ENCODE measurements around the gene RHEB. TPM values are rescaled to one million over a fixed set of nuclear protein-coding genes. Genes with fewer than 3 reads are reported as not detected.
"Not testable (repeated sequence)": the region's sequence is repeated elsewhere in the genome, so short reads cannot be mapped to it uniquely, and the experiment has no call there.

Gene RHEB
- total RNA-seq, 1 donor from 2014 or later = 157 TPM

DNA sequence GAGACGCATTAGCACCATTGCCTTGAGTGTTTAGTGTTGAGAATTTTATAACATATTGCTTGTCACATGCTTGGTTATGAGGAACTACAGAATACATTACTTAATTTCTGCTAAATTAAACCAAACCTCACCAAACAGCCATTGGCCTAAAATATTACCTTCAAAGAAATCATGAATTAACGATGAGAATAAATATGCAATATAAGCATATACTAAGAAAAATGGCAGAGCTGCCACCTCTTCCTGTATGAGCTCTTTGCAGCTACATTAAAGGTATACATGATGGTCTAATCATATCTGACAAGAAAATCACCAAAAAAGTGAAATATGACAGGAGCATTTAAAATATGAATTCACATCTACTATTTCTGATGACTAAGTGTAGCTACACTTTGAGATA lies 5.2 kb upstream of the RHEB start:
- DNase-seq (ENCODE audit: low read depth) = no peak
- TF ChIP-seq, protein P1, sequence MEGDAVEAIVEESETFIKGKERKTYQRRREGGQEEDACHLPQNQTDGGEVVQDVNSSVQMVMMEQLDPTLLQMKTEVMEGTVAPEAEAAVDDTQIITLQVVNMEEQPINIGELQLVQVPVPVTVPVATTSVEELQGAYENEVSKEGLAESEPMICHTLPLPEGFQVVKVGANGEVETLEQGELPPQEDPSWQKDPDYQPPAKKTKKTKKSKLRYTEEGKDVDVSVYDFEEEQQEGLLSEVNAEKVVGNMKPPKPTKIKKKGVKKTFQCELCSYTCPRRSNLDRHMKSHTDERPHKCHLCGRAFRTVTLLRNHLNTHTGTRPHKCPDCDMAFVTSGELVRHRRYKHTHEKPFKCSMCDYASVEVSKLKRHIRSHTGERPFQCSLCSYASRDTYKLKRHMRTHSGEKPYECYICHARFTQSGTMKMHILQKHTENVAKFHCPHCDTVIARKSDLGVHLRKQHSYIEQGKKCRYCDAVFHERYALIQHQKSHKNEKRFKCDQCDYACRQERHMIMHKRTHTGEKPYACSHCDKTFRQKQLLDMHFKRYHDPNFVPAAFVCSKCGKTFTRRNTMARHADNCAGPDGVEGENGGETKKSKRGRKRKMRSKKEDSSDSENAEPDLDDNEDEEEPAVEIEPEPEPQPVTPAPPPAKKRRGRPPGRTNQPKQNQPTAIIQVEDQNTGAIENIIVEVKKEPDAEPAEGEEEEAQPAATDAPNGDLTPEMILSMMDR (conservative IDR thresholded peaks at IDR 0.05; ENCODE audit: low read depth, low read length) = no peak
- no peak overlapping the region for H3K4me3 ChIP-seq (ENCODE audit: low read depth, low read length)

DNA sequence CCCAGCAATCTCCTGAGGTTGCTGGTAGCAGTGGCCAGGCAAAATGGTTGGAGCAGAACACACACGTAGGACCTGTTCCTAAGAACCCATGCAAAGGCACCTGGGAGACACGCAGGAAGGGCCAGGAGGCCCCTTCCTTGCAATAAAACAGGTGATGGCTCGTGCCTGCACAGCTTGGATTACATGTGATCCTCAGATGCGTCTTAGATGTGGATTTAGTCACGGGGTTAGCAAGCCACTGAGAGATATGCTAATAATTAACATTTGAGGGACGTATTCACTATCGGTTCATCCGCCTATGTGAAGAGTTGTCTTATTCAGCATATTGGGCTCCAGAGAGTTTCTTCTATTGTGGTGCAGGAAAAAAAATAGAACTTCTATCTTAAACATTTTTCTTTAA lies 4.6 kb upstream of the RHEB start:
- DNase-seq (ENCODE audit: low read depth) = no peak
- TF ChIP-seq, protein P1 (conservative IDR thresholded peaks at IDR 0.05; ENCODE audit: low read depth, low read length) = no peak

DNA sequence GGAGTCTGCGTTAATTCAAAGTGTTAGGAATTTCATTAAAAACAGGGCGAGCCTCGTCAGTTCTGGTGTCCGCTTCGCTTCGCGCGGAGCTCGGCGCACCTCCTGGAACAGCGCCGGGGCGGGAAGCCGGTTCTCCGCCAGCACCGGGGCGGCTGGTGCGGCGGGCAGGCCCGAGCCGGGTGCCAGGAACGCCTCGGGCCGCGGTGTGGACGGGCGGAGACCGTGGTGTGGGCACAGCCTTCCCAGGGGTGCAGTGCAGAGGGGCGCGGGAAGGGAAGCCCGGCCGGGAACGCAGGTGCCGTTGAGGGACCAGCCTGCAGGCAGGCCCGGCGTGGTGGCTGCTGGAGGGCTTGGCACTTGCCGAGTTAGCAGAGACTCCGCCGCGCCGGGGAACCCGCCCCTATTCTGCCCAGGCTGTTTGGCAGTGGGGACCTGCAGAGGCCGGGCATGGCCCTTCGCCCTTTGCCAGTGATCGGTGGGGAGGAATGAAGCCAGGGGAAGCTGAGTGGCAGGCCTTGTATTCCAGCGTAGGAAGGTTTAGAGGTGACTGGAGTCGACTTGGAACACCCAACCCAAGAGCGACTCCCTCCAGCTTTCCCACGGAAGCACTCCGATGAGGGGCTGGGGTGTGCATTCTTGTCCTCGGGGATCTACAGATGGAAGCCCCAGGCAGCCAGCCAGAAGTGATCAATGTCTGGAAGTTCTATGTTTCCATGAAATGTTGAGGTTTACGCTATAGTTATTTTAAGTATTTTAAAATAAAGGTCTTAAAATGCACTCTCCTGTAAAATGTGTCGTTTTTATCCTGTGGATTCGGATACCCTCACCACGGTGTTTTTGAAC lies 945 bp upstream of the RHEB start:
- DNase-seq (ENCODE audit: low read depth) = no peak
- peak overlapping the region; percentile 68 for H3K4me3 ChIP-seq (ENCODE audit: low read depth, low read length)
- TF ChIP-seq, protein P1 (conservative IDR thresholded peaks at IDR 0.05; ENCODE audit: low read depth, low read length) = no peak

More for the DNA sequence above, 4.6 kb upstream of the RHEB start:
- no peak overlapping the region for H3K4me3 ChIP-seq (ENCODE audit: low read depth, low read length)

DNA sequence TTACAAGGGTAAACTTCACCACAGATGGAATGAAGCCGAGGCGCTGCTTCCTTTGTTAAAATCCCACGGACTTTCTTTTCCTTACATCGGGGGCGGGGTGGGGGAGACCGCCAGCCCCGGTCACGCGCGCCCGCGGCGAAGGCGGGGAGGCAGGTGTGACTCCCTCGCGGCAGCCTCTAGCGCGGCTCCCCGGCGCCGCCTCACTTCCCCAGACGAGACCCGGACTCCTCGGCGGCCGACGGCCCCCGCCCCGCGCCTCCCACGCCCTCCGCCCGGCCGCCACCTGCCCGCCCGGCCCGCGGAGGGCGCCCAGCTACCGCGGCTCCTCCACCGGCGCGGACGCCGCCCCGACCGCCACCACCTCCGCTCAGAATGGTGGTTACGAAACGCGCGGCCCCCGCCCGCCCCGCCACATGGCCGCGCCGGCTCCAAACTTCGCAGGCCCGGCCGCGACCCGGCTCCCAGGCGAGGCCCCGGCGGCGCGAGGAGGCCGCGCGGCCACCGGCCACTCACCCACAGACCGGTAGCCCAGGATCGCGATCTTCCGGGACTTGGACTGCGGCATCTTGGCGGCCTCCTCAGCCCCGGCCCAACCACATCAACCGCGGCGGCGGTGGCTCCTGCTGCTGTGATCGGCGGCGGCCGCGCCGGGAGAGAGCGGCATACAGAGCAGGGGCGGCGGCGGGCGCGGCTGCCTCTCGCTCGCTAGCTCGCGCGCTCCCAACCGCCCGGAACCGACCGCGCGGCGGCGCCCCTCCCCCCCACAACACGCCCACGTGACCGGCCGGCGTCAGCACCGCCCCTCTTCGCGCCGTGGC lies 539 bp downstream of the RHEB start:
- H3K4me3 ChIP-seq (ENCODE audit: low read depth, low read length) = peak overlapping the region; percentile 92
- not testable (repeated sequence) for DNase-seq (ENCODE audit: low read depth)

DNA sequence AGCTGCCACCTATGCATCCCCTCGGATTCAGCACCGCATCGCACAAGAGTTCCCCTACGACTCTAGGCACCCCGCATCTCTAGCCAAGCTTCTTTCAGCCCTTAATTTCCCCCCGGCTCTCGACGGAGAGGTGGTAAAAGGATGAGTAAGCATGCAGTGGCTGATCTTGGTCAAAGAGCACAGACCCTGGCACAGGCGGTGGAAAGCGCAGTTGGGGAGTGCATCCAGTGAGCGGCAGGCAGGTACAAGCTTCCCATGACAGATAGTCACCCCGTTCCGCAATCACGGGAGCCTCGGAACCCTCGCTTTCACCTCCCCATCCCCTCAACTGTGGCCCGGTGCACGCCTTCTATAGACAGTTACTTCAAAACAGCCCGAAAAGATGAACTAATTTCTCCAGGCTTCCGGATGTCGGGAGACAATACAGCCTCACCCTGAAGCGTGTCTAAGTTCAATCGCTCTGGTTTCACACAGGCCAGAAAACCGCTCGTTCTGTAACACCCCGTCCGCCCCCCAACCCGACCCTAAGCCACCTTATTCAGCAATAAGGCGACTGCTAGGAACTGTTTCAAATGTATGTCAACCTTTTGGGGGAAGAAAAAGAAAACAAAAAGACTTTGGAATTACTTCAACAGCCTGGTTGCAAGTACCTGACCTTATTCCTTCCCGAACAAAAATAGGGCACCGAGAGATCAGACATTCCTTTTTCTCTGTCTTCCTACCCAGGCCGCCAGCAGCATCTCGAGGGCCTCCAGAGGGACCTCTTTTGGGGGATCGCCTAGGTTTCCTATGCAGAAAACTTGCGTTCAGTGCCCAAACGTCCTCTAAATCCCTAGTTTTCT lies 1.4 kb downstream of the RHEB start:
- peak overlapping the region; percentile 92 for H3K4me3 ChIP-seq (ENCODE audit: low read depth, low read length)
- DNase-seq (ENCODE audit: low read depth) = no peak
- TF ChIP-seq, protein P1 (conservative IDR thresholded peaks at IDR 0.05; ENCODE audit: low read depth, low read length) = peak; percentile 4

DNA sequence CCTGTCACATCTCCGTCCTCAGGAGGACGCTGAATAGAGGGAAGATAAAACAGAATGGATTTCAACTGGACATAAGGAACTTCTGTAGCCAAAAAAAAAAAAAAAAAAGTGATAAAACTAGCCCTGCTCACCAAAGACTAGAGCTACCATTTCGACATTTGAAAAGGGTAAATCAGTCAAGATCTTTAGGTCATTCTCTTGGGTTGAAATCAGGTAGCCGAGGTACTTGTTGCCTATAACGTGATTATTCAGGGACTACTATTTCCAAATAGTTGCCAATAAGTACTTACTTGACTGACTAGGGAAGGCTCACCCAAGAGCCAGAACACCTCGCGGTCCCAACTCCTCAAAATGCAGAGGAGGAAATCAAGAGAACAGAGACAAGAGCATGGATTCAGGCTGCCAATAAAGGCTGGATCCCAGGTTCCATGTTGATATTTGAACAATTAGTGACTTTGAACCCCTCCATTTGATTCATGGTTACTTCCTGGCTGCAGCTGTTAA lies 2.0 kb downstream of the RHEB start:
- TF ChIP-seq, protein P1 (conservative IDR thresholded peaks at IDR 0.05; ENCODE audit: low read depth, low read length) = no peak
- no peak for DNase-seq (ENCODE audit: low read depth)

DNA sequence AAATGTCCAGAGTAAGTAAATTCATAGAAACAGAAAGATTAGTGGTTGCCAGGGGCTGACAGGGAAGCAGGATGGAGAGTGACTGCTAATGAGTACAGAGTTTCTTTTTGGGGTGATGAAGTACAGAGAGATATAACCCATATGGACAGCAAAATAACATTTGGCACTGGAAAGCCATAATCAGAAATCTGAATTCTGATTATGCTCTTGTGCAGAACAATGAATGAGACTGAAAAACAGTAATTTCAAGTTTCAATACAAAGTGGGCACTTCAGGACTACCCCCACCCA lies 4.5 kb downstream of the RHEB start:
- TF ChIP-seq, protein P1 (conservative IDR thresholded peaks at IDR 0.05; ENCODE audit: low read depth, low read length) = no peak
- no peak overlapping the region for H3K4me3 ChIP-seq (ENCODE audit: low read depth, low read length)
- no peak for DNase-seq (ENCODE audit: low read depth)

More for the DNA sequence above, 2.0 kb downstream of the RHEB start:
- peak overlapping the region; percentile 92 for H3K4me3 ChIP-seq (ENCODE audit: low read depth, low read length)

Measured in epithelial cell of proximal tubule (primary cell).